NCI-H226 (cell line): ENCODE data around the gene TYK2.

Experiments
- DNase-seq: peaks from one replicate; pipeline ENCODE4 v3.0.0-alpha.2; 2015

TYK2 gene

GRCh38 chr19:10305139-10305806 is 75.1 kb downstream of the TYK2 start:
- no peak for DNase-seq
